Suppressor macrophage (primary cell): ENCODE results near the gene TFPI.

Experiments used
- DNase-seq, 4 experiments: peaks; one replicate each; pipeline ENCODE4 v3.0.0-alpha.2; 2020 to 2022

The TFPI gene

GRCh38 chr2:187503700-187504099 lies 50.5 kb downstream of the TFPI start:
- no peak for DNase-seq

DNA sequence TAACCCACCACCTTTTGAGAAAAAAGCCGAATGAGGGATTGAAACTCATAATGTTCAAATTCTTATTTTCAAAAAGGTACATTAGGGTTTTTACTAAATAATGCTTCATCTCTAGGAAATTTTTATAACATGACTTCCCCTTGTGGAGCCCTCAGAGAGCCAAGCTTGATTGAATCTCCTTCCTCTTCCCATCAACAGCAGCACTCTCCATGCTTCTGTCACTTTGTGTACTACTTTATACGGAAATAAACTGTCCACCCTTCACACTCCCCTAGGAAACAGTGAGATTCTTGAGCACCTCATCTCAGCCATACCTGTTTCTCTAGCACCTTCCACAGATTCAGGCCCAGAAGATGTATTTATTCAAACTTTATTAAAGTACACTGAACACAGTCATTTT lies 51.8 kb downstream of the TFPI start:
- DNase-seq, result peak; percentile 8 to 28 (median 22)

DNA sequence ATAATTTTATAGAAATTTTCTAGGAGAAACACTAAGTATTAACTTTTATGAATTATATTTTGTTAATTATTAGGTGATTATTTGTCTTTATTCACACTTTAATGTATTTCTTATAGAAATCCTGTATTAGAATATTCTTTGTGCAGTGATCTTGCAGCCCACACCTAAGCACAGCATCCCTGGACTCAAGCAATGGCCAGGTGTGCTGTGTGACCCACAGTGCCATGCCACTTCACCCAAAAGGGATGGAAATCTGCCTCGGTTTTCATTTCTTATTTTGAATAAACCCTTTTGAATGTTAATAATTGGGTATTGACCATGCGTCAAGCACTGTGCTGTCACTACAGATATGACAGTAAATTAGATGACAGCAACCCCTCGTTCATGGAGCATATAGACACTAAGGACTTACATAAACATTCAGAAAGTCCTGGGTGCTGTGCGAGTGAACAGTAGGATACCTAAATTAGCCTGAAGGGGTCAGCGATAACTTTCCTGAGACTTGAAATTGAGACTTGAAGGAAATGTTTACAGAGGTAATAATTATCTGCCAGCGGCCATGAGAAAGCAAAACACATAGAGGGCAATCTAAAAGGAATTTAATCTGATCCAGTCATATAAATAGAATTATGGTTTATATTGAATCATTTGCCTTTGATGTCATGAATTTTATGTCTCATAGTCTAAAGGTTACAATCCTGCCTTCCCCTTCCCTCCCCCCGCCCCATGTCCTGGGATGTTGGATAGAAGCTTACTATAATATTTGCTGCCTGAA lies 53.5 kb downstream of the TFPI start:
- peak in 2 of 4 experiments; percentile 4 to 8 for DNase-seq

DNA sequence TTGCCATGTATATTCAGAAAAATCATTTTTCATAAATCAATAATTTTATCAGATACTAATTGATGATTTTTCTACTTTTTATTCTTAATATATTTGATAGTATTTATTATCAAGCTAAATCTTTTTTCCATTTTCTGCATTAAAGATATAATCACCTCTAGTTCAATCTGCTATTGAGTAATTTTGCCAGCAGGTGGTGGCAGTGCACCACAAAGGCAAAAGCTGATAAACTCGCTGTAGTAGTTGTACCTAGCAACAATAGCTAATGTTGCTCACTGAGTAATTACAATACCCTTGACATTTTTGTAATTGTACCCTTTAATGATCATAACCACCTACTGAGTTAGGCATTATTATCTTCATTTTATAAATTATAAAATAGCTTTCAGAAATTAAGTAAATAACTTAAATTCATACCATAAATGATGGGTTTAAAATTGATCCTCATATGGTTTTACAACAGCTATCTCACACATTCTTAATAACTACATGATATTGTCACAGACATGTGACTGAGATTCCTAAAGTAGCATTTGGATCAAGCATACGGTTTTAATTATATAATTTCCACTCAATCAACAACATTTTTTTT lies 54.2 kb downstream of the TFPI start:
- DNase-seq, result peak; percentile 72 to 81 (median 76)

DNA sequence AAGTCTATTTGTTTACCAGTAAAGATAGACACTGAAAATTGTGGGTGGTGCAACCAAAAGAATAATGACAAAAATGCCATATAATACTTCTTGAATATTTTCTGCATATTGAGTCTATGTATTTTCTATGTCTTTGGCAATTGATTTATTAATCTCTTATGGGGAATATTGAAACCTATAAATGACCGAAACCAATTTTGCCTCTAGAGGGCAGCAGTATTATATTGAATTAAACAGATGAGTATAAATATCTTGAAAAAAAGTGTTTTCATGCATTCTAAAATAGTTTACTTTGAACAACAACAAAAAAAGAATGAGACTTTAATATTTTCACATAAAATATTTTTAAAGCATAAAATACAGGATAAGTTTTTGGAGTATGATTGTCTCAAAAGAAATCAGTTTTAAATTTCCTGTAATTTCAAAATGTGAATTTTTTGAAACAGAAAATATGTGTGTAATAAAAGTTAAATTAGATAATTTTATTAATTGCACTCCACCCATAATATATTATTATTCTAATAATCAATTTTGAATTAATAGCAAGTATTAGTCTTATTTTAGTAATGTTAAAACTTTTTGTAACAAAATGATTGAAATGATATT lies 56.3 kb downstream of the TFPI start:
- DNase-seq, result peak in 3 of 4 experiments; percentile 23 to 51 (median 27)

DNA sequence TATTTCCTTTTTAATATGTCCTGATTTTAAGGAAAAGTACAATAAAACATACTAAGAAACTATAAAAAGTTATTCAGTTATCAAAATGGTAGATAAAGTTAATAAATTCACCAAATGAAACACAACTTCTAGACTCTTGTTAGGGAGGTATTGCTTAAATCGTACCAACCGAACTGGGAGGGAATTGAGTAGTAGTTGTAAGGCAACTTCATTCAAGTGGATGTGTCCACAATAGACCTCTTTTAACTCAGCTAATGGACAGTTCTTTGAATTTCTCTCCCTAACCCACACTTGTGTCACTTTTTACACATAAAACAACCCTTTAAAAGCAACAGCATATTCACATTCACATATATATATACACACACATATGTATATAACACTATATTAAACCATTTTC lies 57.1 kb downstream of the TFPI start:
- no peak for DNase-seq

DNA sequence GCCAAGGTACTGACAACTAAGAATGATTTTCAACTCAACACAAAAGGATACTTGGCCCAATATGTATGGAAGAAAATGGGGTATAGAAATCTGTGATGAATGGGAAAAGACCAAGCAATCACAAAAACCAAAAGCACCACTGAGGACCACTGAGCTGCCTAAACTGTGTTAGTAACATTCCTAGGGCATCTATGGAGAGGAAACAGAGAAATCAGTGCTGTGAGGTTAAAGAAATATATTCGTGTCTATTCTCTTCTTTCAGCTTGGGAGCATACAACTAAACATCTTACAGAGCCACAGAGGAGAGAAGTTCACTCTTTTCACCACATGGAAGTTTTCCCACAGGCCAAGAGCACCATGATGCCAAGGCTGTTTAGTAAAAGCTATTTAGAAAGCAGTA lies 58.9 kb downstream of the TFPI start:
- no peak for DNase-seq

GRCh38 chr2:187493877-187494568 lies 60.2 kb downstream of the TFPI start:
- DNase-seq, result no peak

DNA sequence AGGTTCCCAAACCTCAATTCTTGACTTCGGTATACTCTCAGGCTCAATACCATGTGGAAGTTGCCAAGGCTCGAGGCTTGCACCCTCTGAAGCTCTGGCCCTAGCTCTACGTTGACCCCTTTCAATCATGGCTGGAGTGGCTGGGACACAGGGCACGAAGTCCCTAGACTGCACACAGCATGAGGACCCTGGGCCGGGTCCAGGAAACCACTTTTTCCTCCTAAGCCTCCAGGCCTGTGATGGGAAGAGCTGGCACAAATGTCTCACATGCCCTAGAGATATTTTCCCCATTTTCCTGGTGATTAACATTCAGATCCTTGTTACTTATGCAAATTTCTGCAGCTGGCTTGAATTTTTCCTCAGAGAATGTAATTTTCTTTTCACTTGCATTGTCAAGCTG lies 61.1 kb downstream of the TFPI start:
- DNase-seq, result no peak

DNA sequence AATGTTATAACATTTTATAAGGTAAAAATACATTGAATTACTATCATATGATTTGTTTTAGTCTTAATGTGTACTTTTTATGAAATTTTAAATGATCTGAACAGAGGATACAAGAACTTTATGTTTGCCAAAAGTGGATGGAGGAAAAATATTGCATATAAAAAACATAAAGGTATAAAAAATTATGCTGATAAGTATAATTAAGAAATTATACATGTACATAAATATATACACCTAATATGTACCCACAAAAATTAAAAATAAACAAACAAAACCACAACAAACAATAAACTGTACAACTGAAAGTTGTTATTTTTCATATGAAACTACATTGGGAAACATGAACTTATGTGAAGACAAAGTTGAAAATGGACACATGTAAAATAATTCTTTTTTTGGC lies 68.0 kb downstream of the TFPI start:
- no peak for DNase-seq

- no peak for DNase-seq
Observed at GRCh38 chr2:187485523-187485922, 68.7 kb downstream of the TFPI start.

- DNase-seq, result no peak
Observed at GRCh38 chr2:187483537-187483936, 70.7 kb downstream of the TFPI start.

GRCh38 chr2:187482796-187483195 lies 71.4 kb downstream of the TFPI start:
- DNase-seq, result no peak

GRCh38 chr2:187481543-187481942 lies 72.7 kb downstream of the TFPI start:
- DNase-seq, result no peak

- DNase-seq, result no peak
Observed at GRCh38 chr2:187478719-187479118, 75.5 kb downstream of the TFPI start.

- DNase-seq, result no peak
Observed at GRCh38 chr2:187477051-187477450, 77.2 kb downstream of the TFPI start.

GRCh38 chr2:187475499-187476248 lies 78.6 kb downstream of the TFPI start:
- DNase-seq, result peak; percentile 55 to 81 (median 72)

- no peak for DNase-seq
Observed at GRCh38 chr2:187470698-187471097, 83.5 kb downstream of the TFPI start.

DNA sequence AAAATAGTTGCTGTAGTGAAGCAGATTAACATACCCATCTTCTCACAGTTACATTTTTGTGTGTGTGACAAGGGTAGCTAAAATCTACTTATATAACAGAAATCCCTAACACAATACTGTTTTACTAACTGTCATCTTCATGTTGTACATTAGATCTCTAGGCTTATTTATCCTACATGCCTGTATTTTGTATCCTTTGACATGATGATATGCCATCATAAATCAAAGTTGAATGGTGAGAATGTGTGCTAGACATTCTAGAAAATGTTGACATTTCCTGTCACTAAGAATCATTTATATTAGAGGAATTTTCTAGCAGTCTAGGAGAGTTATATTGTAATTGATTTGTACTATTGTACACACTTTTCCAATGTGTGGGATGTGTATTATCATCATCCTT lies 84.7 kb downstream of the TFPI start:
- DNase-seq, result no peak

DNA sequence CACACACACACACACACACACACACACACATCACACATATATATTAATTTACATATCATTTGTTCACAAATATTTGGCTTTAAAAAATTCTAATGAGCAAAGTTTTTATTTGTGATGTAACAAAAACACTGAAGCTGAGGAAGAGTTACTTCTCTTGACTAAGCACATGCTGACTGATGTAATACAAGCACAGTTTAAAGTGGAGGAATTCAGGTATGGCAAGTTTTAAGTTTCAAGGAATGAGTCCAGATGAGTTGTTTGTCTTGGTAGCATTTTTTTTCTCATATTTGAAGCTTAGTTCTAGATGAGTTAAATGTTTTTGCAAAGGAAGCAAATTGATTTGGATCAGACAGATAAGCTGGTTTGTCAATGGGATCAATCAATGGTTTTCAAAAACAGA lies 86.0 kb downstream of the TFPI start:
- no peak for DNase-seq

GRCh38 chr2:187466129-187466792 lies 88.0 kb downstream of the TFPI start:
- DNase-seq, result no peak

DNA sequence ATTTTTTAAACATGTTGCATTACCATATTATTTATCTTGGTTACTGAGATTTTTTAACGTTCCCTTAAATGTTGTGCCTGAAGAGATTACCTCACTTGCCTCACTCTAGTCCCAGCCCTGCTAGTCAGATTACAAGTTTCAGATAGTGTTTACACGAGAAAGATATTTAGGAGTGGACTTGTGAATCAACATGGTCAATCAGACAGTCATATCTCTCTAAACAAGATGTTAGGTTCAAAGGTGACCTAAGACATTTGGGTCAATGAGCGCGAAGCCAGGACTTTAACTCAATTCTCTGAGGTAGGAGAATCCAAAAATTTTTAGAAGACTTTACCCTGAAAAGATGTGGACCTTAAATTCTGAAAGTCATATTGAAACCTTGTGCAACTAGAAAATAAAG lies 91.4 kb downstream of the TFPI start:
- DNase-seq, result no peak
